Progenitor cell of endocrine pancreas (in vitro differentiated cells): ENCODE results near the gene RASSF3. TPM values are rescaled to one million over a fixed set of nuclear protein-coding genes. Genes with fewer than 3 reads are reported as not detected.

Source experiments
- DNase-seq: peaks from one replicate; pipeline ENCODE4 v3.0.0; 2021; ENCODE audit warnings: low spot score; ENCODE audit not compliant: unreplicated experiment
- H3K27ac Mint-ChIP-seq: 2 replicates; pipeline ENCODE4 v1.8.0; 2021; ENCODE audit warnings: mild to moderate bottlenecking, moderate library complexity, mixed read lengths
- H3K27me3 Mint-ChIP-seq: 2 replicates; pipeline ENCODE4 v1.8.0; 2021; ENCODE audit warnings: mixed read lengths
- H3K36me3 Mint-ChIP-seq: 2 replicates; pipeline ENCODE4 v1.8.0; 2022; ENCODE audit warnings: mixed read lengths; ENCODE audit not compliant: insufficient read depth
- H3K4me1 Mint-ChIP-seq: 2 replicates; pipeline ENCODE4 v1.8.0; 2021; ENCODE audit warnings: low read depth, mixed read lengths
- H3K4me3 Mint-ChIP-seq: 2 replicates; pipeline ENCODE4 v1.8.0; 2021; ENCODE audit warnings: low read depth, mild to moderate bottlenecking, moderate library complexity, mixed read lengths
- H3K9me3 Mint-ChIP-seq: 2 replicates; pipeline ENCODE4 v1.8.0; 2021; ENCODE audit warnings: low read depth, mixed read lengths
- total RNA-seq: library from RNA; stranded (reverse); gene quantifications from 2 replicates; pipeline ENCODE4 v1.2.1, GENCODE V29; 2021
- TF ChIP-seq, protein P1 (sequence below): fragments of 200-600 bp; sonication (generic); IDR thresholded peaks from one replicate; pipeline ENCODE4 v1.5.0; 2021; ENCODE audit warnings: antibody characterized with exemption, mild to moderate bottlenecking; ENCODE audit not compliant: unreplicated experiment

The RASSF3 gene
- total RNA-seq, 1 donor from 2014 or later, result 20.7 TPM

DNA sequence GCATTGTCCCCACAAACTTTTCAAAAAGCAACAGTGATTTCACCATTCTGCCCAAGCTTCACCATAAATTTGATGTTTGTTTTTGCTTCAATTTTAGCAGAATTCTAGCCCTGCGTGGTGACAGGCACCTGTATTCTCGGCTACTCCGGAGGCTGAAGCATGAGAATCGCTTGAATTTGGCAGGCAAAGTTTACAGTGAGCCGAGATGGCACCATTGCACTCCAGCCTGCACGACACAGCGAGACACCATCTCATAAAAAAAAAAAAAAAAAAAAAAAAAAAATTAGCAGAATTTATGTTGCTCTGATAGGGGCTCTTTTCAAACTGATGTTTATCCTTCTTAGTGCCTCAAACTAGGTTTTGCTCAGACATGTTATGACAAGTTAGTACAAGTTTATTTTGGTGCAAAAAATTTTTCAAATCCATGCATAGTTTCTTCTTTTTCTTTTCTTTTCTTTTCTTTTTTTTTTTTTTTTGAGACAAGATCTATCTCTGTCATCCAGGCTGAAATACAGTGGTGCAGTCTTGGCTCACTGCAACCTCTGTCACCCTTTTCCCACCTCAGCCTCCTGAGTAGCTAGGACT lies 24.3 kb downstream of the RASSF3 start:
- TF ChIP-seq, protein P1, sequence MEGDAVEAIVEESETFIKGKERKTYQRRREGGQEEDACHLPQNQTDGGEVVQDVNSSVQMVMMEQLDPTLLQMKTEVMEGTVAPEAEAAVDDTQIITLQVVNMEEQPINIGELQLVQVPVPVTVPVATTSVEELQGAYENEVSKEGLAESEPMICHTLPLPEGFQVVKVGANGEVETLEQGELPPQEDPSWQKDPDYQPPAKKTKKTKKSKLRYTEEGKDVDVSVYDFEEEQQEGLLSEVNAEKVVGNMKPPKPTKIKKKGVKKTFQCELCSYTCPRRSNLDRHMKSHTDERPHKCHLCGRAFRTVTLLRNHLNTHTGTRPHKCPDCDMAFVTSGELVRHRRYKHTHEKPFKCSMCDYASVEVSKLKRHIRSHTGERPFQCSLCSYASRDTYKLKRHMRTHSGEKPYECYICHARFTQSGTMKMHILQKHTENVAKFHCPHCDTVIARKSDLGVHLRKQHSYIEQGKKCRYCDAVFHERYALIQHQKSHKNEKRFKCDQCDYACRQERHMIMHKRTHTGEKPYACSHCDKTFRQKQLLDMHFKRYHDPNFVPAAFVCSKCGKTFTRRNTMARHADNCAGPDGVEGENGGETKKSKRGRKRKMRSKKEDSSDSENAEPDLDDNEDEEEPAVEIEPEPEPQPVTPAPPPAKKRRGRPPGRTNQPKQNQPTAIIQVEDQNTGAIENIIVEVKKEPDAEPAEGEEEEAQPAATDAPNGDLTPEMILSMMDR, result no peak
- DNase-seq, result no peak
- H3K4me3 Mint-ChIP-seq, result no peak overlapping the region
- no peak overlapping the region for H3K27ac Mint-ChIP-seq
- H3K9me3 Mint-ChIP-seq, result peaks cover 21% of the 10 kb centered on the region
- H3K36me3 Mint-ChIP-seq, result peaks cover 23% of the 10 kb centered on the region
- peaks cover 32% of the 10 kb centered on the region for H3K4me1 Mint-ChIP-seq
- no peaks in the 10 kb centered on the region for H3K27me3 Mint-ChIP-seq

GRCh38 chr12:64635356-64635998 lies 25.2 kb downstream of the RASSF3 start:
- TF ChIP-seq, protein P1, result no peak
- Mint-ChIP-seq H3K36me3 (peaks cover 22% of the 10 kb centered on the region), H3K4me3 (no peak overlapping the region), H3K27me3 (no peaks in the 10 kb centered on the region), H3K27ac (peak overlapping the region; percentile 2), H3K9me3 (peaks cover 21% of the 10 kb centered on the region), H3K4me1 (peaks cover 40% of the 10 kb centered on the region)
- DNase-seq, result no peak

DNA sequence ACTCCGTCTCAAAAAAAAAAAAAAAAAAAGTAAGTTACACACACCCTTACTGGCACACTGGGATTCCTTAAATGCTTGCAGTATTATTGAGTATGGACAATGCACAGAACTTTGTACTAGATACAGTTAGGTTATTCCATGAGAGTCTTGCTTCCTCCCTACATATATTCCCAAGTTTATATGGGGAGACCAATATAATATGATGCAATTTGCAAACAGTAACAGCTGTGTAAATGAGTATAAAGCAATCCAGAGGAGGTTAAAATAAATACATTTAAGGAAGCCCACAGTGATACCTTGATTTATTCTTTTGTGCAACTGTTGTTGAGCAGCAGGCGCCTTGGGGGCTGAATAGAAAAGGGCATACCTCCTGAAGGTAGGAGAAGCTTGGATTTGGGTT lies 26.6 kb downstream of the RASSF3 start:
- Mint-ChIP-seq H3K27ac (peak overlapping the region; percentile 1), H3K4me3 (no peak overlapping the region)
- TF ChIP-seq, protein P1, result no peak

DNA sequence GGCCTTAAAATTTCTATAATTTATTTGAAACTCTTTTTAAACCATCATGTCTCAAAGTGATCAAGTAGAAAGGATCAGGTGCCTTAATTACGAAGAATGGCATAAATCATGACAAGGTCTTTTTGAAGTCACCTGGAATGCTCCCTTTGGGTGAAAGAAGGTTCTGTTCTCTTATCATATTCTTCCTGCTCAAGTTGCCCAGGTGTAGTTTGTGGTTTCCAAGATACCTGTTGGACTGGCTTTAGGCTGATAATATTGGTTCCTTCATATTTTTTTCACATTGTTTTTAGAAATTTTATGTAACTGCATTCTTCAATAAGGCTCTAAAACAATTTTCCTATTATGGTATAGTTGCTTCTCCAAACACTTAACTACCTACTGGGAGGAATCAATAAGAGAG lies 29.2 kb downstream of the RASSF3 start:
- Mint-ChIP-seq H3K36me3 (peaks cover 6% of the 10 kb centered on the region), H3K4me1 (peaks cover 34% of the 10 kb centered on the region), H3K4me3 (no peak overlapping the region), H3K27me3 (no peaks in the 10 kb centered on the region), H3K27ac (peak overlapping the region; percentile 45), H3K9me3 (peaks cover 3% of the 10 kb centered on the region)
- no peak for DNase-seq
- TF ChIP-seq, protein P1, result no peak

More for the DNA sequence above, 26.6 kb downstream of the RASSF3 start:
- no peak for DNase-seq
- peaks cover 18% of the 10 kb centered on the region for H3K36me3 Mint-ChIP-seq
- no peaks in the 10 kb centered on the region for H3K27me3 Mint-ChIP-seq
- peaks cover 19% of the 10 kb centered on the region for H3K9me3 Mint-ChIP-seq
- peaks cover 38% of the 10 kb centered on the region for H3K4me1 Mint-ChIP-seq

- no peaks in the 10 kb centered on the region for H3K36me3 Mint-ChIP-seq
- no peak overlapping the region for H3K27ac Mint-ChIP-seq
- H3K9me3 Mint-ChIP-seq, result no peaks in the 10 kb centered on the region
- no peak for DNase-seq
- no peaks in the 10 kb centered on the region for H3K27me3 Mint-ChIP-seq
- TF ChIP-seq, protein P1, result no peak
- no peak overlapping the region for H3K4me3 Mint-ChIP-seq
- peaks cover 11% of the 10 kb centered on the region for H3K4me1 Mint-ChIP-seq
Measured at GRCh38 chr12:64646318-64646717, 36.0 kb downstream of the RASSF3 start.
